SK-N-SH (cell line): Measurements from ENCODE around the gene SRRM2. TPM values are rescaled to one million over a fixed set of nuclear protein-coding genes. Genes with fewer than 3 reads are reported as not detected.

Experiments
- CTCF ChIA-PET: fragments of 300-600, 350-600 bp; formaldehyde crosslinking; extraction: SDS; loops from one replicate; lab custom pipeline; 2021; lab: Yijun Ruan, JAX
- POLR2A ChIA-PET: fragments of 350-600 bp; sonication (Branson Sonifier 250); formaldehyde crosslinking; extraction: SDS; loops from one replicate; lab custom pipeline; 2020; ENCODE audit warnings: antibody characterized with exemption, inconsistent platforms; lab: Yijun Ruan, JAX
- DNase-seq: peaks from one replicate; pipeline ENCODE4 v3.0.0; 2012
- H2AFZ ChIP-seq: fragments of 200-600 bp; sonication (generic); 2 replicates; pipeline ENCODE4 v1.8.1; 2016; ENCODE audit warnings: antibody characterized with exemption, mild to moderate bottlenecking, low read depth
- H3F3A ChIP-seq: fragments of 200-600 bp; sonication (generic); replicated peaks from 2 replicates; pipeline ENCODE3; 2016; ENCODE audit warnings: antibody characterized with exemption, mild to moderate bottlenecking; ENCODE audit not compliant: insufficient read depth
- H3K27ac ChIP-seq, 2 experiments: fragments of 200-500 bp in 1 of 2; fragments of 200-600 bp in 1 of 2; sonication (Bioruptor generic) in 1 of 2; sonication (generic), shearing (Covaris generic) in 1 of 2; 2 replicates each; pipeline versions ENCODE4 v1.5.1 to v1.6.1; 2014 to 2016; ENCODE audit warnings: low read depth in 2 of 2, inconsistent platforms in 1 of 2, low read length in 1 of 2, mild to moderate bottlenecking in 1 of 2, mixed read lengths in 1 of 2
- H3K27me3 ChIP-seq: fragments of 200-600 bp; sonication (generic), shearing (Covaris generic); 2 replicates; pipeline ENCODE4 v1.6.1; 2016; ENCODE audit warnings: mixed run types; ENCODE audit not compliant: insufficient read depth
- H3K36me3 ChIP-seq, 2 experiments: fragments of 200-500 bp in 1 of 2; fragments of 200-600 bp in 1 of 2; sonication (Bioruptor generic) in 1 of 2; sonication (generic) in 1 of 2; replicated peaks in 1 of 2; 2 replicates each; pipeline versions ENCODE3 to v1.5.1; 2014 to 2016; ENCODE audit warnings: low read length in 1 of 2, mild to moderate bottlenecking in 1 of 2; ENCODE audit not compliant: insufficient read depth in 2 of 2, control insufficient read depth in 1 of 2
- H3K4me1 ChIP-seq, 2 experiments: fragments of 200-500 bp in 1 of 2; fragments of 200-600 bp in 1 of 2; sonication (Bioruptor generic) in 1 of 2; sonication (generic), shearing (Covaris generic) in 1 of 2; 2 replicates each; pipeline versions ENCODE4 v1.5.1 to v1.6.1; 2014 to 2016; ENCODE audit warnings: low read depth in 1 of 2, low read length in 1 of 2, mixed run types in 1 of 2; ENCODE audit not compliant: insufficient read depth in 2 of 2, control insufficient read depth in 1 of 2
- H3K4me2 ChIP-seq: fragments of 200-600 bp; sonication (generic), shearing (Covaris generic); 2 replicates; pipeline ENCODE4 v1.6.1; 2017; ENCODE audit warnings: mixed run types
- H3K4me3 ChIP-seq, 2 experiments: fragments of 200-500 bp in 1 of 2; fragments of 200-600 bp in 1 of 2; sonication (Bioruptor generic) in 1 of 2; sonication (generic), shearing (Covaris generic) in 1 of 2; 2 replicates each; pipeline versions ENCODE4 v1.5.1 to v1.8.1; 2014 to 2016; ENCODE audit warnings: low read depth in 2 of 2, inconsistent platforms in 1 of 2, low read length in 1 of 2, mild to moderate bottlenecking in 1 of 2, mixed read lengths in 1 of 2, moderate library complexity in 1 of 2
- H3K79me2 ChIP-seq: fragments of 200-600 bp; sonication (generic); 2 replicates; pipeline ENCODE4 v1.8.1; 2017; ENCODE audit warnings: mild to moderate bottlenecking; ENCODE audit not compliant: insufficient read depth
- H3K9ac ChIP-seq: fragments of 200-600 bp; sonication (generic); 2 replicates; pipeline ENCODE4 v1.6.1; 2017; ENCODE audit warnings: mixed run types
- H3K9me2 ChIP-seq: fragments of 200-600 bp; sonication (generic); 2 replicates; pipeline ENCODE4 v1.6.1; 2017; ENCODE audit warnings: mixed run types
- H3K9me3 ChIP-seq: fragments of 200-600 bp; sonication (generic); 2 replicates; pipeline ENCODE4 v1.6.1; 2017; ENCODE audit warnings: mixed run types, mild to moderate bottlenecking, moderate library complexity
- H4K20me1 ChIP-seq: fragments of 200-600 bp; sonication (generic); 2 replicates; pipeline ENCODE4 v1.6.1; 2017; ENCODE audit warnings: mild to moderate bottlenecking, mixed run types; ENCODE audit not compliant: insufficient read depth
- CHD2 ChIP-seq: fragments of 150-350 bp; IDR thresholded peaks from 2 replicates; pipeline ENCODE4 v1.6.1; 2018; ENCODE audit warnings: low read length; ENCODE audit not compliant: partially characterized antibody
- ELF1 ChIP-seq: IDR thresholded peaks from 2 replicates; pipeline ENCODE4 v1.4.0; 2012
- EP300 ChIP-seq, 2 experiments: IDR thresholded peaks; 2 replicates each; pipeline versions ENCODE4 v1.4.0 to v1.6.1; 2012; ENCODE audit warnings: borderline replicate concordance in 1 of 2, low read depth in 1 of 2, low read length in 1 of 2
- EZH2phosphoT487 ChIP-seq: fragments of 200-600 bp; sonication (generic); IDR thresholded peaks from 2 replicates; pipeline ENCODE4 v1.6.1; 2017; ENCODE audit warnings: low read depth, mixed run types, mild to moderate bottlenecking, antibody characterized with exemption, moderate library complexity, borderline replicate concordance
- FOXM1 ChIP-seq: IDR thresholded peaks from 2 replicates; pipeline ENCODE4 v1.4.0; 2012; ENCODE audit warnings: low read depth, mild to moderate bottlenecking
- GABPA ChIP-seq: IDR thresholded peaks from 2 replicates; pipeline ENCODE4 v1.4.0; 2012; ENCODE audit warnings: low read depth, mild to moderate bottlenecking
- GATA2 ChIP-seq: sonication (generic); formaldehyde crosslinking; IDR thresholded peaks from 2 replicates; pipeline ENCODE4 v1.5.0; 2020; ENCODE audit warnings: mild to moderate bottlenecking, missing genetic modification reagents
- JUND ChIP-seq: IDR thresholded peaks from 2 replicates; pipeline ENCODE4 v1.4.0; 2012
- MEF2A ChIP-seq: IDR thresholded peaks from 2 replicates; pipeline ENCODE4 v1.4.0; 2012; ENCODE audit warnings: low read depth, borderline replicate concordance
- MXI1 ChIP-seq: IDR thresholded peaks from 2 replicates; pipeline ENCODE4 v1.6.1; 2012; ENCODE audit warnings: mild to moderate bottlenecking, low read depth, low read length, improper control_type of control experiment
- RCOR1 ChIP-seq: fragments of 150-350 bp; IDR thresholded peaks from 2 replicates; pipeline ENCODE4 v1.6.1; 2017; ENCODE audit warnings: antibody characterized with exemption, low read length
- RFX5 ChIP-seq: IDR thresholded peaks from 2 replicates; pipeline ENCODE4 v1.6.1; 2012; ENCODE audit warnings: mild to moderate bottlenecking, improper control_type of control experiment, low read length
- SIN3A ChIP-seq: IDR thresholded peaks from 2 replicates; pipeline ENCODE4 v1.6.1; 2012; ENCODE audit warnings: low read depth, mild to moderate bottlenecking, low read length, moderate library complexity, borderline replicate concordance
- YY1 ChIP-seq: IDR thresholded peaks from 2 replicates; pipeline ENCODE4 v1.4.0; 2012; ENCODE audit warnings: low read depth, mild to moderate bottlenecking
- WGBS: methylation state at CpG from one replicate; pipeline ENCODE4 v1.1.6; 2017; ENCODE audit warnings: low lambda C conversion rate; 5-methylcytosine and 5-hydroxymethylcytosine counted together
- polyA plus RNA-seq, 3 experiments: library from polyadenylated mRNA; depleted of rRNA; stranded (reverse); fragments of >200 nt; gene quantifications; 2 replicates each; pipeline ENCODE4 v1.2.3, GENCODE V29; 2012
- TF ChIP-seq, protein P1 (sequence below): IDR thresholded peaks from 2 replicates; pipeline ENCODE4 v1.4.0; 2012; ENCODE audit warnings: low read depth
- TF ChIP-seq, protein P2 (sequence below): fragments of 150-350 bp; IDR thresholded peaks from 2 replicates; pipeline ENCODE4 v1.6.1; 2017; ENCODE audit warnings: antibody characterized with exemption, low read length, low read depth, borderline replicate concordance
- TF ChIP-seq, protein P3 (sequence below): IDR thresholded peaks from 2 replicates; pipeline ENCODE4 v1.6.1; 2012; ENCODE audit warnings: mild to moderate bottlenecking, low read depth, low read length, moderate library complexity

SRRM2 gene
- polyA plus RNA-seq, 1 of the 3 experiments (the other 2 are of a cell fraction), result 143 TPM

DNA sequence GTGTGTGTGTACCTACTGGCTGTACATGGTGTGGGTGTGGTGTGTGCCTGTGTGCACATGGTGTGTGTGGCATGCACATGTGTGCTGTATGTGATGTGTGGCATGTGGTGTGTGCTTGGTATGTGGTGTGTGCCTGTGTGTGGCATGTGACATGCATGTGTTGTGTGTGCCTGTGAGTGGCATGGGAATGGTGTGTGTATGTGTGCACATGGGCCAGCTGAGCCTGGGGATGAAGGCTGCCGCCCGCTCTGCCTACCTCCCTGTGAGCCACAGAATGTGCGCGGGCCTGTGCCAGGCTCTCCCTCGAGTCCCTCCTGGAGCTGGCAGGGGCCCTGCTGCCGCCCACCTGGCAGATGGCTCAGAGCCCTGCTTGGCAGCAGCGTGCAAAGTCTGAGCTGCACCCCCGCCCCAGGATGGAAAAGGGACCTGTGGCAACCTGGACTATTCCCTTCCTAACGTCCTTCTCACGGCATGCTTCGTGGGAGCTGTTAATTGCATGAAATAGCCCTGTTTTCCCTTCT lies 41.7 kb upstream of the SRRM2 start:
- Histone ChIP-seq H3F3A (no peaks in the 10 kb centered on the region), H4K20me1 (no peaks in the 10 kb centered on the region), H3K36me3 (peaks cover 0 to 26% of the 10 kb centered on the region in 2 experiments), H3K4me3 (no peak overlapping the region), H3K9me3 (no peaks in the 10 kb centered on the region), H2AFZ (no peak overlapping the region), H3K27me3 (no peaks in the 10 kb centered on the region), H3K9me2 (no peaks in the 10 kb centered on the region), H3K4me1 (no peaks in the 10 kb centered on the region; a peak in 1 of 4 replicates), H3K4me2 (no peak overlapping the region), H3K9ac (no peak overlapping the region), H3K79me2 (0 out of 2 replicates have a peak, but pooled peaks cover under 1% of the 10 kb centered on the region), H3K27ac (no peak overlapping the region)
- WGBS, result 68% methylated on average over 5 of the region's 11 CpGs
- DNase-seq, result no peak
- TF ChIP-seq RFX5 (no peak), EZH2phosphoT487 (no peak), GABPA (no peak), EP300 (IDR thresholded peaks at IDR 0.05; ENCODE audit: borderline replicate concordance in 1 of 2, low read depth in 1 of 2, low read length in 1 of 2) (no peak), CHD2 (no peak), RCOR1 (no peak)
- TF ChIP-seq, protein P1, sequence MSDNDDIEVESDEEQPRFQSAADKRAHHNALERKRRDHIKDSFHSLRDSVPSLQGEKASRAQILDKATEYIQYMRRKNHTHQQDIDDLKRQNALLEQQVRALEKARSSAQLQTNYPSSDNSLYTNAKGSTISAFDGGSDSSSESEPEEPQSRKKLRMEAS, result no peak
- POLR2A ChIA-PET, result interaction anchor here (0.6 kb wide), 1 partner anchor 65 kb away, joined by 3 read pairs; no protein-coding TSS in a partner anchor
- CTCF ChIA-PET, result interaction anchor here (1.0 kb wide), 1 partner anchor 9 kb away, joined by 3 read pairs; the partner anchor contains the start of gene PRSS27

DNA sequence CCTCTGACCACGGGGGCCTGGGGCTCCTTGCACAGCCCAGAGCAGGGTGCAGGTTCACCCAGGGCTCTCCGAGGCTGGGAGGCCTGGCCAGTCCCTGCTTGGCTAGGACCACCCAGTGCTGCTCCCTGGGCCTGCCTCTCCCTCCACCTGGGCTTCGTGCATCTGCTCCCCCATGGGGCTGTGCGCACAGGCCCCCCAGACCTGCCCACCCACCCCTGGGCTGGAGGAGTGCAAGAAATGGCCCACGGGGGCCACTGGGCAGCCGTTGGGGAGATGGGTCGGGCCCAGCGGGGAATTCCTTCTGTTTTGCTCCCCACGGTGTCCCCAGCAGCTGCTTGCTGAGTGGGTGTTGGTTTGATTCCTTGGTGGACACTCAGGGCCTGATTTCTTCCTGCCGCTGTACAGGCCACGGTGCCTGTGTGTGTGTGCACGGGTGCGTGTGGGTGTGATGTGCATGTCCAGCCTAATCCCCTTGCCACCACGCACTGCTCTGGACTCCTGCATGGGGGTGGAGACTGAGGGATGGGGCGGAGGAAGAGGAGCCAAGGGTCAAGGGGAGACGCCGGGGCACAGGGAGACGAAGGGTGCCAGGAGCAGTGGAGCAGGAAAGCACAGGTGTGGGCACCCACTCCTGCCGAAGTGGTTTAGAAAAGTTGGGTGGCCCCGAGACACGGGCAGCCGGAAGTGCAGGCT lies 40.9 kb upstream of the SRRM2 start:
- no peak for DNase-seq
- Histone ChIP-seq H3K27ac (no peak overlapping the region), H3K36me3 (peaks cover 0 to 26% of the 10 kb centered on the region in 2 experiments), H3F3A (no peaks in the 10 kb centered on the region), H3K9ac (no peak overlapping the region), H4K20me1 (no peaks in the 10 kb centered on the region), H3K4me1 (no peaks in the 10 kb centered on the region; a peak in 1 of 4 replicates), H2AFZ (no peak overlapping the region), H3K4me3 (no peak overlapping the region), H3K9me2 (no peaks in the 10 kb centered on the region), H3K9me3 (no peaks in the 10 kb centered on the region), H3K27me3 (no peaks in the 10 kb centered on the region), H3K4me2 (no peak overlapping the region), H3K79me2 (no peaks in the 10 kb centered on the region)
- POLR2A ChIA-PET, result interaction anchor here (0.6 kb wide), 1 partner anchor 65 kb away, joined by 3 read pairs; no protein-coding TSS in a partner anchor
- CTCF ChIA-PET, result no interaction called here
- TF ChIP-seq, protein P2, sequence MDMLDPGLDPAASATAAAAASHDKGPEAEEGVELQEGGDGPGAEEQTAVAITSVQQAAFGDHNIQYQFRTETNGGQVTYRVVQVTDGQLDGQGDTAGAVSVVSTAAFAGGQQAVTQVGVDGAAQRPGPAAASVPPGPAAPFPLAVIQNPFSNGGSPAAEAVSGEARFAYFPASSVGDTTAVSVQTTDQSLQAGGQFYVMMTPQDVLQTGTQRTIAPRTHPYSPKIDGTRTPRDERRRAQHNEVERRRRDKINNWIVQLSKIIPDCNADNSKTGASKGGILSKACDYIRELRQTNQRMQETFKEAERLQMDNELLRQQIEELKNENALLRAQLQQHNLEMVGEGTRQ, result no peak
- TF ChIP-seq ELF1 (no peak), GATA2 (CRISPR knock-in tag) (no peak), JUND (no peak), YY1 (no peak), SIN3A (no peak), MXI1 (no peak), FOXM1 (no peak), MEF2A (no peak)
- TF ChIP-seq, protein P3, sequence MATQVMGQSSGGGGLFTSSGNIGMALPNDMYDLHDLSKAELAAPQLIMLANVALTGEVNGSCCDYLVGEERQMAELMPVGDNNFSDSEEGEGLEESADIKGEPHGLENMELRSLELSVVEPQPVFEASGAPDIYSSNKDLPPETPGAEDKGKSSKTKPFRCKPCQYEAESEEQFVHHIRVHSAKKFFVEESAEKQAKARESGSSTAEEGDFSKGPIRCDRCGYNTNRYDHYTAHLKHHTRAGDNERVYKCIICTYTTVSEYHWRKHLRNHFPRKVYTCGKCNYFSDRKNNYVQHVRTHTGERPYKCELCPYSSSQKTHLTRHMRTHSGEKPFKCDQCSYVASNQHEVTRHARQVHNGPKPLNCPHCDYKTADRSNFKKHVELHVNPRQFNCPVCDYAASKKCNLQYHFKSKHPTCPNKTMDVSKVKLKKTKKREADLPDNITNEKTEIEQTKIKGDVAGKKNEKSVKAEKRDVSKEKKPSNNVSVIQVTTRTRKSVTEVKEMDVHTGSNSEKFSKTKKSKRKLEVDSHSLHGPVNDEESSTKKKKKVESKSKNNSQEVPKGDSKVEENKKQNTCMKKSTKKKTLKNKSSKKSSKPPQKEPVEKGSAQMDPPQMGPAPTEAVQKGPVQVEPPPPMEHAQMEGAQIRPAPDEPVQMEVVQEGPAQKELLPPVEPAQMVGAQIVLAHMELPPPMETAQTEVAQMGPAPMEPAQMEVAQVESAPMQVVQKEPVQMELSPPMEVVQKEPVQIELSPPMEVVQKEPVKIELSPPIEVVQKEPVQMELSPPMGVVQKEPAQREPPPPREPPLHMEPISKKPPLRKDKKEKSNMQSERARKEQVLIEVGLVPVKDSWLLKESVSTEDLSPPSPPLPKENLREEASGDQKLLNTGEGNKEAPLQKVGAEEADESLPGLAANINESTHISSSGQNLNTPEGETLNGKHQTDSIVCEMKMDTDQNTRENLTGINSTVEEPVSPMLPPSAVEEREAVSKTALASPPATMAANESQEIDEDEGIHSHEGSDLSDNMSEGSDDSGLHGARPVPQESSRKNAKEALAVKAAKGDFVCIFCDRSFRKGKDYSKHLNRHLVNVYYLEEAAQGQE, result no peak
- 84% methylated on average over 12 of the region's 22 CpGs for WGBS
